ENCODE data around the gene SCD5. TPM values are rescaled to one million over a fixed set of nuclear protein-coding genes. Genes with fewer than 3 reads are reported as not detected.
A peak's percentile ranks its signal among the peaks of the same experiment; 100 is the strongest.
"Not testable (repeated sequence)": the region's sequence is repeated elsewhere in the genome, so short reads cannot be mapped to it uniquely, and the experiment has no call there.

Gene SCD5
- total RNA-seq: under 1 TPM; 0.60 to 0.65 TPM
- 0.38 to 1.0 reads per million in 2 donors for total RNA-seq

GRCh38 chr4:82798168-82799005, at the start of gene SCD5:
Gene SCD5, minus strand, starts transcription at chr4:82798796. Its CDS starts 259 bp downstream, at chr4:82798537.
- Mint-ChIP-seq H3K4me3 (peak within 1 kb of the TSS; percentile 86), H3K27me3 (peaks cover 48% of the 10 kb centered on the region), H3K36me3 (ENCODE audit: low read depth) (no peaks in the 10 kb centered on the region), H3K4me1 (peaks cover 18% of the 10 kb centered on the region), H3K27ac (no peak within 1 kb of the TSS)
- H3K9me3 ChIP-seq (ENCODE audit: control insufficient read depth, low read length, poor library complexity, severe bottlenecking): no peaks in the 10 kb centered on the region
- peak; percentile 85 for ATAC-seq
- DNase-seq: peak in 2 of 3 donors; percentile 18

- DNase-seq (no peak), ATAC-seq (no peak)
- H3K4me1 Mint-ChIP-seq: peaks cover 10% of the 10 kb centered on the region
- H3K4me3 Mint-ChIP-seq: no peak overlapping the region
- no peaks in the 10 kb centered on the region for H3K9me3 ChIP-seq (ENCODE audit: control insufficient read depth, low read length, poor library complexity, severe bottlenecking)
- no peaks in the 10 kb centered on the region for H3K27me3 Mint-ChIP-seq
- no peak overlapping the region for H3K27ac Mint-ChIP-seq
- peaks cover 10% of the 10 kb centered on the region for H3K36me3 Mint-ChIP-seq (ENCODE audit: low read depth)
Measured at GRCh38 chr4:82842593-82842992, 44.0 kb upstream of the SCD5 start.

GRCh38 chr4:82839624-82840023, 41.0 kb upstream of the SCD5 start:
- no peaks in the 10 kb centered on the region for H3K9me3 ChIP-seq (ENCODE audit: control insufficient read depth, low read length, poor library complexity, severe bottlenecking)
- Mint-ChIP-seq H3K4me1 (no peaks in the 10 kb centered on the region), H3K27ac (no peak overlapping the region), H3K27me3 (no peaks in the 10 kb centered on the region), H3K36me3 (ENCODE audit: low read depth) (peaks cover 5% of the 10 kb centered on the region), H3K4me3 (no peak overlapping the region)
- DNase-seq (no peak), ATAC-seq (no peak)

DNA sequence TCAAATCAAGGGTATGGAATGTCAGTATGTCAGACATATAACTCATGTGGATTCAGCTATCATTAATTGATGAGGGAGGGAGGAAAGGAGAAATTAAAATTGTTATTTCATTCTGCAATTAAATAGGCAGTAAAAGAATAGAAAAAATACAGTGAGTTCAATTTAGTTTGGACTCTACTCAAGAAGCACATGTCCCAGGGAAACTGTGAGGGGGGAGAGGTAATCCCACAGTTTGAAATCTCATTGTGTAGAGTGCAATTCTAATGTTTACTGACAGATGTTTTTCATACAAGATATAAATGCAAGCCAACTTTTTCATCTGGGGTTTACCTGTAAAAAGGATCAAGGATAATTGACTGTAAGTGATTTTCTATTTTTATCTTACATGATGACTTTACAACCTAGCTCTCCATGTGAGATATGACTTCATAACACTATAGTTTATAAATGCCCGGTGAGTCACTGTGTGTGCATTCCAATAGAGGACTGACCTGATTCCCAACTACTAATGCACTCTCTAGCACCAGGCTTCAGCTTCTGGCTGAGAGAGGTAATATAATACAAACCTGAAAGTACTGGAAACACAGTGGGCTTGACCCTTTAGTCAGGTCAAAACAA, 35.2 kb upstream of the SCD5 start:
- Mint-ChIP-seq H3K27ac (no peak overlapping the region), H3K4me1 (no peaks in the 10 kb centered on the region), H3K27me3 (no peaks in the 10 kb centered on the region), H3K4me3 (no peak overlapping the region), H3K36me3 (ENCODE audit: low read depth) (peaks cover 4% of the 10 kb centered on the region)
- ATAC-seq (no peak), DNase-seq (no peak)
- no peaks in the 10 kb centered on the region for H3K9me3 ChIP-seq (ENCODE audit: control insufficient read depth, low read length, poor library complexity, severe bottlenecking)

DNA sequence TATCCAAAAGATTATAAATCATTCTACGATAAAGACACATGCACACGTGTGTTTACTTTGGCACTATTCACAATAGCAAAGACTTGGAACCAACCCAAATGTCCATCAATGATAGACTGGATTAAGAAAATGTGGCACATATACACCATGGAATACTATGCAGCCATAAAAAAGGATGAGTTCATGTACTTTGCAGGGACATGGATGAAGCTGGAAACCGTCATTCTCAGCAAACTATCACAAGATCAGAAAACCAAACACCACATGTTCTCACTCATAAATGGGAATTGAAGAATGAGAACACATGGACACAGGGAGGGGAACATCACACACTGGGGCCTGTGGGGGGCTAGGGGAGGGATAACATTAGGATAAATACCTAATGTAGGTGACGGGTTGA, 34.5 kb upstream of the SCD5 start:
- H3K4me1 Mint-ChIP-seq; H3K36me3 Mint-ChIP-seq (ENCODE audit: low read depth); H3K9me3 ChIP-seq (ENCODE audit: control insufficient read depth, low read length, poor library complexity, severe bottlenecking); H3K4me3 Mint-ChIP-seq; ATAC-seq; DNase-seq; H3K27ac Mint-ChIP-seq; H3K27me3 Mint-ChIP-seq: not testable (repeated sequence)

- H3K36me3 Mint-ChIP-seq (ENCODE audit: low read depth): peaks cover 20% of the 10 kb centered on the region
- H3K27me3 Mint-ChIP-seq: no peaks in the 10 kb centered on the region
- ATAC-seq (no peak), DNase-seq (no peak)
- no peaks in the 10 kb centered on the region for H3K9me3 ChIP-seq (ENCODE audit: control insufficient read depth, low read length, poor library complexity, severe bottlenecking)
- peaks cover 6% of the 10 kb centered on the region for H3K4me1 Mint-ChIP-seq
- H3K27ac Mint-ChIP-seq: peak overlapping the region; percentile 27
- H3K4me3 Mint-ChIP-seq: no peak overlapping the region
Measured at GRCh38 chr4:82825425-82825824, 26.8 kb upstream of the SCD5 start.

DNA sequence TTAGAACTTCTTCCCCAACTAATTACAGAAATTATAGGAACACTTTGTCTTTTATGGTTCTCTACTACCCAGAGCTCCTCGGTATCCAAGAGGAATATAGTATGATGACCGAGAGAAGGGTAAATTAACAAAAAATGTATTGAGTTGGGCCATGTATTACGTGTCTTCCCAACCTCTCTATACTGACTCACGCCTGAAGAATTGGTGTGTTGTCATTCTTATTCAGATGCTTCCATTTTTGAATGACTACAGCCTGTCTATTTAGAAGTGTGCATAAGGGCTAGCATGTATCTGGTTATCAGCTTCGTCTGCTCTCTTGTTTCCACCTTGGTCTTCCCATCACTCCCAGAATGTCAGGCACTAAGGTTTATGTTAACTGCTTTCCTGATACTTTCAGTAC, 24.5 kb upstream of the SCD5 start:
- no peak for ATAC-seq
- H3K27me3 Mint-ChIP-seq: no peaks in the 10 kb centered on the region
- H3K4me1 Mint-ChIP-seq: peaks cover 6% of the 10 kb centered on the region
- no peak for DNase-seq
- H3K9me3 ChIP-seq (ENCODE audit: control insufficient read depth, low read length, poor library complexity, severe bottlenecking): no peaks in the 10 kb centered on the region
- H3K4me3 Mint-ChIP-seq: no peak overlapping the region
- no peak overlapping the region for H3K27ac Mint-ChIP-seq
- H3K36me3 Mint-ChIP-seq (ENCODE audit: low read depth): peaks cover 20% of the 10 kb centered on the region

GRCh38 chr4:82820689-82821088, 22.1 kb upstream of the SCD5 start:
- Mint-ChIP-seq H3K4me3 (no peak overlapping the region), H3K27me3 (no peaks in the 10 kb centered on the region), H3K36me3 (ENCODE audit: low read depth) (peaks cover 16% of the 10 kb centered on the region), H3K27ac (peak overlapping the region; percentile 60), H3K4me1 (peaks cover 6% of the 10 kb centered on the region)
- DNase-seq (no peak), ATAC-seq (no peak)
- H3K9me3 ChIP-seq (ENCODE audit: control insufficient read depth, low read length, poor library complexity, severe bottlenecking): no peaks in the 10 kb centered on the region

- no peak for ATAC-seq
- Mint-ChIP-seq H3K4me3 (no peak overlapping the region), H3K27me3 (no peaks in the 10 kb centered on the region), H3K27ac (peak overlapping the region; percentile 77), H3K36me3 (ENCODE audit: low read depth) (peaks cover 6% of the 10 kb centered on the region), H3K4me1 (peaks cover 3% of the 10 kb centered on the region)
- H3K9me3 ChIP-seq (ENCODE audit: control insufficient read depth, low read length, poor library complexity, severe bottlenecking): no peaks in the 10 kb centered on the region
- DNase-seq: no peak
Measured at GRCh38 chr4:82818664-82819662, 20.4 kb upstream of the SCD5 start.

DNA sequence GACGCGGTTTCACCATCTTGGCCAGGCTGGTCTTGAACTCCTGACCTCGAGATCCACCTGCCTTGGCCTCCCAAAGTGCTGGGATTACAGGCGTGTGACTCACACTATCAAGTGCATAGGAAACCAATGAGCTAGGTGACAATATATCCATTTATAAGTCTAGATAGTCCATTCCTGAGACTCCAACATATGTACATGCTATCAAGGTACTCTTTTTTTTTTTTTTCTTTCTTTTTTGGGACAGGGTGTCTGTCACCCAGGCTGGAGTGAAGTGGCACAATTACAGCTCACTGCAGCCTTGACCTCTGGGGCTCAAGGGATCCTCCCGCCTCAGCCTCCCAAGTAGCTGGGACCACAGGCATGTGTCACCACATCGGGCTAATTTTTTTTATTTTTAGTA, 18.3 kb upstream of the SCD5 start:
- not testable (repeated sequence) for ATAC-seq; DNase-seq; H3K4me3 Mint-ChIP-seq; H3K4me1 Mint-ChIP-seq; H3K9me3 ChIP-seq (ENCODE audit: control insufficient read depth, low read length, poor library complexity, severe bottlenecking); H3K36me3 Mint-ChIP-seq (ENCODE audit: low read depth); H3K27me3 Mint-ChIP-seq; H3K27ac Mint-ChIP-seq

DNA sequence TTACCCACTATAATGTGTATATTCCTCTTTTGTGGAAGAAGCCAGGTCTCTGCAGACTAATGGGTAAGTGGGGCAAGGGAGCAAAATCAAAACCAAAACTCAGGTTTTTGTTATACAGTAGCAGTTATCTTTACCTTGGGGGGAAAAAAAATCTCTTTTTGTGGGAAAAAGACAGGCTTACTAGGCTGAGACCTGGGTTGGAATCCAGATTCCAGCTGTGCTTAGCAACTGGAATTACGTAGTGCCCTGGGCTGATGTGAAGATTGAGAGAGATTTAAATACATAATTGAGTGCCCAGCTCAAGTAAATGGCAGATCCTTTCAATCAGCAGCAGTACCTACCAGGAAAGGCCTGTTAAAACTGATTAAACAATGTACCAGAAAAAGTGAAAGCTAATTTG, 15.4 kb upstream of the SCD5 start:
- Mint-ChIP-seq H3K27ac (no peak overlapping the region), H3K4me3 (no peak overlapping the region)
- no peak for ATAC-seq

GRCh38 chr4:82811838-82812341, 13.3 kb upstream of the SCD5 start:
- Mint-ChIP-seq H3K4me3 (peak overlapping the region; percentile 31), H3K36me3 (ENCODE audit: low read depth) (no peaks in the 10 kb centered on the region), H3K4me1 (peaks cover 2% of the 10 kb centered on the region), H3K27ac (peak overlapping the region; percentile 61), H3K27me3 (no peaks in the 10 kb centered on the region)
- DNase-seq (no peak), ATAC-seq (no peak)
- H3K9me3 ChIP-seq (ENCODE audit: control insufficient read depth, low read length, poor library complexity, severe bottlenecking): no peaks in the 10 kb centered on the region

More for the DNA sequence above, 15.4 kb upstream of the SCD5 start:
- H3K27me3 Mint-ChIP-seq: no peaks in the 10 kb centered on the region
- H3K9me3 ChIP-seq (ENCODE audit: control insufficient read depth, low read length, poor library complexity, severe bottlenecking): no peaks in the 10 kb centered on the region
- no peak for DNase-seq
- peaks cover 2% of the 10 kb centered on the region for H3K4me1 Mint-ChIP-seq
- H3K36me3 Mint-ChIP-seq (ENCODE audit: low read depth): no peaks in the 10 kb centered on the region

GRCh38 chr4:82811392-82811791, 12.8 kb upstream of the SCD5 start:
- H3K36me3 Mint-ChIP-seq (ENCODE audit: low read depth): no peaks in the 10 kb centered on the region
- no peak overlapping the region for H3K27ac Mint-ChIP-seq
- H3K9me3 ChIP-seq (ENCODE audit: control insufficient read depth, low read length, poor library complexity, severe bottlenecking): no peaks in the 10 kb centered on the region
- DNase-seq (no peak), ATAC-seq (no peak)
- H3K4me1 Mint-ChIP-seq: peaks cover 2% of the 10 kb centered on the region
- H3K27me3 Mint-ChIP-seq: peaks cover under 1% of the 10 kb centered on the region
- H3K4me3 Mint-ChIP-seq: no peak overlapping the region
